ENCODE results near the gene ZNF502.

The ZNF502 gene

GRCh38 chr3:44771424-44772098, 59.1 kb downstream of the ZNF502 start:
- DNase-seq, result no peak

- DNase-seq, result no peak
These were observed 59.6 kb downstream of the ZNF502 start for GRCh38 chr3:44772099-44772442.
